SK-N-SH (cell line): ENCODE data around the gene TMEM63C. TPM values are rescaled to one million over a fixed set of nuclear protein-coding genes. Genes with fewer than 3 reads are reported as not detected.

Experiments
- CTCF ChIA-PET: fragments of 300-600, 350-600 bp; formaldehyde crosslinking; extraction: SDS; loops from one replicate; lab custom pipeline; 2021; lab: Yijun Ruan, JAX
- POLR2A ChIA-PET: fragments of 350-600 bp; sonication (Branson Sonifier 250); formaldehyde crosslinking; extraction: SDS; loops from one replicate; lab custom pipeline; 2020; ENCODE audit warnings: antibody characterized with exemption, inconsistent platforms; lab: Yijun Ruan, JAX
- DNase-seq: peaks from one replicate; pipeline ENCODE4 v3.0.0; 2012
- H2AFZ ChIP-seq: fragments of 200-600 bp; sonication (generic); 2 replicates; pipeline ENCODE4 v1.8.1; 2016; ENCODE audit warnings: antibody characterized with exemption, mild to moderate bottlenecking, low read depth
- H3F3A ChIP-seq: fragments of 200-600 bp; sonication (generic); replicated peaks from 2 replicates; pipeline ENCODE3; 2016; ENCODE audit warnings: antibody characterized with exemption, mild to moderate bottlenecking; ENCODE audit not compliant: insufficient read depth
- H3K27ac ChIP-seq, 2 experiments: fragments of 200-500 bp in 1 of 2; fragments of 200-600 bp in 1 of 2; sonication (Bioruptor generic) in 1 of 2; sonication (generic), shearing (Covaris generic) in 1 of 2; 2 replicates each; pipeline versions ENCODE4 v1.5.1 to v1.6.1; 2014 to 2016; ENCODE audit warnings: low read depth in 2 of 2, inconsistent platforms in 1 of 2, low read length in 1 of 2, mild to moderate bottlenecking in 1 of 2, mixed read lengths in 1 of 2
- H3K27me3 ChIP-seq: fragments of 200-600 bp; sonication (generic), shearing (Covaris generic); 2 replicates; pipeline ENCODE4 v1.6.1; 2016; ENCODE audit warnings: mixed run types; ENCODE audit not compliant: insufficient read depth
- H3K36me3 ChIP-seq, 2 experiments: fragments of 200-500 bp in 1 of 2; fragments of 200-600 bp in 1 of 2; sonication (Bioruptor generic) in 1 of 2; sonication (generic) in 1 of 2; replicated peaks in 1 of 2; 2 replicates each; pipeline versions ENCODE3 to v1.5.1; 2014 to 2016; ENCODE audit warnings: low read length in 1 of 2, mild to moderate bottlenecking in 1 of 2; ENCODE audit not compliant: insufficient read depth in 2 of 2, control insufficient read depth in 1 of 2
- H3K4me1 ChIP-seq, 2 experiments: fragments of 200-500 bp in 1 of 2; fragments of 200-600 bp in 1 of 2; sonication (Bioruptor generic) in 1 of 2; sonication (generic), shearing (Covaris generic) in 1 of 2; 2 replicates each; pipeline versions ENCODE4 v1.5.1 to v1.6.1; 2014 to 2016; ENCODE audit warnings: low read depth in 1 of 2, low read length in 1 of 2, mixed run types in 1 of 2; ENCODE audit not compliant: insufficient read depth in 2 of 2, control insufficient read depth in 1 of 2
- H3K4me2 ChIP-seq: fragments of 200-600 bp; sonication (generic), shearing (Covaris generic); 2 replicates; pipeline ENCODE4 v1.6.1; 2017; ENCODE audit warnings: mixed run types
- H3K4me3 ChIP-seq, 2 experiments: fragments of 200-500 bp in 1 of 2; fragments of 200-600 bp in 1 of 2; sonication (Bioruptor generic) in 1 of 2; sonication (generic), shearing (Covaris generic) in 1 of 2; 2 replicates each; pipeline versions ENCODE4 v1.5.1 to v1.8.1; 2014 to 2016; ENCODE audit warnings: low read depth in 2 of 2, inconsistent platforms in 1 of 2, low read length in 1 of 2, mild to moderate bottlenecking in 1 of 2, mixed read lengths in 1 of 2, moderate library complexity in 1 of 2
- H3K79me2 ChIP-seq: fragments of 200-600 bp; sonication (generic); 2 replicates; pipeline ENCODE4 v1.8.1; 2017; ENCODE audit warnings: mild to moderate bottlenecking; ENCODE audit not compliant: insufficient read depth
- H3K9ac ChIP-seq: fragments of 200-600 bp; sonication (generic); 2 replicates; pipeline ENCODE4 v1.6.1; 2017; ENCODE audit warnings: mixed run types
- H3K9me2 ChIP-seq: fragments of 200-600 bp; sonication (generic); 2 replicates; pipeline ENCODE4 v1.6.1; 2017; ENCODE audit warnings: mixed run types
- H3K9me3 ChIP-seq: fragments of 200-600 bp; sonication (generic); 2 replicates; pipeline ENCODE4 v1.6.1; 2017; ENCODE audit warnings: mixed run types, mild to moderate bottlenecking, moderate library complexity
- H4K20me1 ChIP-seq: fragments of 200-600 bp; sonication (generic); 2 replicates; pipeline ENCODE4 v1.6.1; 2017; ENCODE audit warnings: mild to moderate bottlenecking, mixed run types; ENCODE audit not compliant: insufficient read depth
- EP300 ChIP-seq, 2 experiments: IDR thresholded peaks; 2 replicates each; pipeline versions ENCODE4 v1.4.0 to v1.6.1; 2012; ENCODE audit warnings: borderline replicate concordance in 1 of 2, low read depth in 1 of 2, low read length in 1 of 2
- FOXM1 ChIP-seq: IDR thresholded peaks from 2 replicates; pipeline ENCODE4 v1.4.0; 2012; ENCODE audit warnings: low read depth, mild to moderate bottlenecking
- IRF3 ChIP-seq: fragments of 150-350 bp; IDR thresholded peaks from 2 replicates; pipeline ENCODE4 v1.6.1; 2016; ENCODE audit warnings: mild to moderate bottlenecking, low read depth, low read length
- MEF2A ChIP-seq: IDR thresholded peaks from 2 replicates; pipeline ENCODE4 v1.4.0; 2012; ENCODE audit warnings: low read depth, borderline replicate concordance
- PBX3 ChIP-seq: IDR thresholded peaks from 2 replicates; pipeline ENCODE4; 2012
- POLR2AphosphoS5 ChIP-seq: IDR thresholded peaks from 2 replicates; pipeline ENCODE4 v1.6.1; 2012; ENCODE audit warnings: low read depth, low read length
- RCOR1 ChIP-seq: fragments of 150-350 bp; IDR thresholded peaks from 2 replicates; pipeline ENCODE4 v1.6.1; 2017; ENCODE audit warnings: antibody characterized with exemption, low read length
- REST ChIP-seq: IDR thresholded peaks from 2 replicates; pipeline ENCODE4 v1.6.1; 2012; ENCODE audit warnings: mild to moderate bottlenecking, low read depth, low read length, moderate library complexity
- RXRA ChIP-seq: IDR thresholded peaks from 2 replicates; pipeline ENCODE4 v1.4.0; 2012; ENCODE audit warnings: low read depth, mild to moderate bottlenecking, borderline replicate concordance
- SIN3A ChIP-seq: IDR thresholded peaks from 2 replicates; pipeline ENCODE4 v1.6.1; 2012; ENCODE audit warnings: low read depth, mild to moderate bottlenecking, low read length, moderate library complexity, borderline replicate concordance
- TAF1 ChIP-seq: IDR thresholded peaks from 2 replicates; pipeline ENCODE4 v1.6.1; 2012; ENCODE audit warnings: low read depth, mild to moderate bottlenecking, low read length, moderate library complexity, borderline replicate concordance
- TCF12 ChIP-seq: IDR thresholded peaks from 2 replicates; pipeline ENCODE4 v1.4.0; 2012
- WGBS: methylation state at CpG from one replicate; pipeline ENCODE4 v1.1.6; 2017; ENCODE audit warnings: low lambda C conversion rate; 5-methylcytosine and 5-hydroxymethylcytosine counted together
- polyA plus RNA-seq, 3 experiments: library from polyadenylated mRNA; depleted of rRNA; stranded (reverse); fragments of >200 nt; gene quantifications; 2 replicates each; pipeline ENCODE4 v1.2.3, GENCODE V29; 2012
- TF ChIP-seq, protein P1 (sequence below): IDR thresholded peaks from 2 replicates; pipeline ENCODE4 v1.4.0; 2012; ENCODE audit warnings: low read depth, borderline replicate concordance

TMEM63C gene
- polyA plus RNA-seq, 1 of the 3 experiments (the other 2 are of a cell fraction): 0.25 TPM

- Histone ChIP-seq H3K27me3 (no peaks in the 10 kb centered on the region), H3K9me2 (no peaks in the 10 kb centered on the region), H3K4me3 (no peak overlapping the region), H2AFZ (no peak overlapping the region), H3K9ac (no peak overlapping the region), H3F3A (no peaks in the 10 kb centered on the region), H4K20me1 (no peaks in the 10 kb centered on the region), H3K27ac (no peak overlapping the region), H3K4me1 (no peaks in the 10 kb centered on the region), H3K36me3 (peaks cover 15 to 78% of the 10 kb centered on the region in 2 experiments), H3K9me3 (no peaks in the 10 kb centered on the region), H3K79me2 (no peaks in the 10 kb centered on the region), H3K4me2 (no peak overlapping the region)
- POLR2A ChIA-PET: interaction anchor here (0.6 kb wide), 2 partner anchors 21 to 340 kb away, joined by 3 to 6 read pairs; no protein-coding TSS in a partner anchor
- TF ChIP-seq TAF1: no peak
- no peak for DNase-seq
- CTCF ChIA-PET: interaction anchor here (0.8 to 3.6 kb wide), 3 partner anchors 9 to 133 kb away, joined by 3 to 15 read pairs (median 11); no protein-coding TSS in a partner anchor
- WGBS: 94% methylated on average over 5 of the region's 5 CpGs
Measured at GRCh38 chr14:77284466-77284865, 102.9 kb downstream of the TMEM63C start.

DNA sequence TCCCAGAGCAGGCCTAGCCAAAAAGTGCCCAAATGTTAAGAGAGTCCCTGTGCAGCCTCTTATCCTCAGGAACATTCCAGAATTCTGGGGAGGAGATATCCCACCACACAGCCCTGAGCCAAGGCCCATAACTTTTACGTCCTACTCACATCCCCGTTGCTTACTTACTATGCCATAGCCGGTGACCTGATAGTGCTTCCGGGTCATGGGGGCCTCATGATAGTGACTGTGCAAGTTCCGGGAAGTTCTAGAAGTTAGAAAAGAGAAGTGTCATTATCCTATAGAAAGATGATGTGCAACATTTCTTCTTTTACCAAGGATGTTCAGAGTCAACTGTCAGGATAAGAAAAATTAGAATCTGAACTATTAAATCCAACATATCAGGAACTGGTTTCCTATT lies 105.0 kb downstream of the TMEM63C start:
- Histone ChIP-seq H3K36me3 (peaks cover 15 to 73% of the 10 kb centered on the region in 2 experiments), H3K79me2 (no peaks in the 10 kb centered on the region), H3K4me1 (no peaks in the 10 kb centered on the region), H3K4me3 (no peak overlapping the region), H3K9me3 (no peaks in the 10 kb centered on the region), H3K27me3 (no peaks in the 10 kb centered on the region), H3K4me2 (no peak overlapping the region), H3F3A (no peaks in the 10 kb centered on the region), H4K20me1 (no peaks in the 10 kb centered on the region), H2AFZ (no peak overlapping the region), H3K9me2 (no peaks in the 10 kb centered on the region), H3K27ac (no peak overlapping the region), H3K9ac (no peak overlapping the region)
- TF ChIP-seq REST: no peak
- no peak for TF ChIP-seq EP300 (IDR thresholded peaks at IDR 0.05; ENCODE audit: borderline replicate concordance in 1 of 2, low read depth in 1 of 2, low read length in 1 of 2)
- no peak for TF ChIP-seq SIN3A
- TF ChIP-seq, protein P1, sequence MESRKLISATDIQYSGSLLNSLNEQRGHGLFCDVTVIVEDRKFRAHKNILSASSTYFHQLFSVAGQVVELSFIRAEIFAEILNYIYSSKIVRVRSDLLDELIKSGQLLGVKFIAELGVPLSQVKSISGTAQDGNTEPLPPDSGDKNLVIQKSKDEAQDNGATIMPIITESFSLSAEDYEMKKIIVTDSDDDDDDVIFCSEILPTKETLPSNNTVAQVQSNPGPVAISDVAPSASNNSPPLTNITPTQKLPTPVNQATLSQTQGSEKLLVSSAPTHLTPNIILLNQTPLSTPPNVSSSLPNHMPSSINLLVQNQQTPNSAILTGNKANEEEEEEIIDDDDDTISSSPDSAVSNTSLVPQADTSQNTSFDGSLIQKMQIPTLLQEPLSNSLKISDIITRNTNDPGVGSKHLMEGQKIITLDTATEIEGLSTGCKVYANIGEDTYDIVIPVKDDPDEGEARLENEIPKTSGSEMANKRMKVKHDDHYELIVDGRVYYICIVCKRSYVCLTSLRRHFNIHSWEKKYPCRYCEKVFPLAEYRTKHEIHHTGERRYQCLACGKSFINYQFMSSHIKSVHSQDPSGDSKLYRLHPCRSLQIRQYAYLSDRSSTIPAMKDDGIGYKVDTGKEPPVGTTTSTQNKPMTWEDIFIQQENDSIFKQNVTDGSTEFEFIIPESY: no peak
- TF ChIP-seq TCF12: no peak
- no peak for TF ChIP-seq IRF3
- TF ChIP-seq RCOR1: no peak
- TF ChIP-seq FOXM1: no peak
- TF ChIP-seq PBX3: no peak
- no peak for TF ChIP-seq MEF2A
- TF ChIP-seq RXRA: no peak
- TF ChIP-seq POLR2AphosphoS5: no peak
- no peak for DNase-seq
- CTCF ChIA-PET: interaction anchor here (2.2 kb wide), 1 partner anchor 14 kb away, joined by 11 read pairs; no protein-coding TSS in a partner anchor
- POLR2A ChIA-PET: no interaction called here
- 95% methylated on average over 5 of the region's 5 CpGs for WGBS
